IPS DF 19.7 (cell line): ENCODE results near the gene STIM1.
"Not testable (repeated sequence)": the region's sequence is repeated elsewhere in the genome, so short reads cannot be mapped to it uniquely, and the experiment has no call there.

Source experiments
- DNase-seq: peaks from one replicate; pipeline ENCODE4 v3.0.0-alpha.2; 2013; ENCODE audit warnings: low read depth, low spot score

The STIM1 gene

GRCh38 chr11:3981084-3981633 lies 125.7 kb downstream of the STIM1 start:
- DNase-seq: no peak

GRCh38 chr11:3982431-3982830 lies 127.0 kb downstream of the STIM1 start:
- no peak for DNase-seq

GRCh38 chr11:3983101-3983500 lies 127.6 kb downstream of the STIM1 start:
- no peak for DNase-seq

GRCh38 chr11:3984896-3985295 lies 129.4 kb downstream of the STIM1 start:
- peak; percentile 2 for DNase-seq

- DNase-seq: no peak
Observed at GRCh38 chr11:3985631-3986030, 130.2 kb downstream of the STIM1 start.

- no peak for DNase-seq
Observed at GRCh38 chr11:3986301-3986700, 130.8 kb downstream of the STIM1 start.

- DNase-seq: no peak
Observed at GRCh38 chr11:3989276-3989920, 133.9 kb downstream of the STIM1 start.

- DNase-seq: no peak
Observed at GRCh38 chr11:3989921-3990290, 134.4 kb downstream of the STIM1 start.

- DNase-seq: no peak
Observed at GRCh38 chr11:3990406-3990805, 134.9 kb downstream of the STIM1 start.

GRCh38 chr11:3992964-3993363 lies 137.5 kb downstream of the STIM1 start:
- DNase-seq: no peak

- no peak for DNase-seq
Observed at GRCh38 chr11:3994030-3994640, 138.7 kb downstream of the STIM1 start.

GRCh38 chr11:3995307-3995706 lies 139.8 kb downstream of the STIM1 start:
- DNase-seq: no peak

- DNase-seq: no peak
Observed at GRCh38 chr11:3995949-3996554, 140.6 kb downstream of the STIM1 start.

- no peak for DNase-seq
Observed at GRCh38 chr11:3996651-3997050, 141.2 kb downstream of the STIM1 start.

- DNase-seq: not testable (repeated sequence)
Observed at GRCh38 chr11:4004753-4005152, 149.3 kb downstream of the STIM1 start.

- no peak for DNase-seq
Observed at GRCh38 chr11:4006946-4007680, 151.6 kb downstream of the STIM1 start.

- DNase-seq: no peak
Observed at GRCh38 chr11:4008116-4008515, 152.7 kb downstream of the STIM1 start.

- DNase-seq: not testable (repeated sequence)
Observed at GRCh38 chr11:4016602-4017001, 161.1 kb downstream of the STIM1 start.

- DNase-seq: no peak
Observed at GRCh38 chr11:4017129-4017528, 161.7 kb downstream of the STIM1 start.

- DNase-seq: no peak
Observed at GRCh38 chr11:4018641-4019040, 163.2 kb downstream of the STIM1 start.

- DNase-seq: no peak
Observed at GRCh38 chr11:4019891-4020290, 164.4 kb downstream of the STIM1 start.

GRCh38 chr11:4022669-4023068 lies 167.2 kb downstream of the STIM1 start:
- no peak for DNase-seq
